Measurements from ENCODE around the gene BHLHA15.

DNA sequence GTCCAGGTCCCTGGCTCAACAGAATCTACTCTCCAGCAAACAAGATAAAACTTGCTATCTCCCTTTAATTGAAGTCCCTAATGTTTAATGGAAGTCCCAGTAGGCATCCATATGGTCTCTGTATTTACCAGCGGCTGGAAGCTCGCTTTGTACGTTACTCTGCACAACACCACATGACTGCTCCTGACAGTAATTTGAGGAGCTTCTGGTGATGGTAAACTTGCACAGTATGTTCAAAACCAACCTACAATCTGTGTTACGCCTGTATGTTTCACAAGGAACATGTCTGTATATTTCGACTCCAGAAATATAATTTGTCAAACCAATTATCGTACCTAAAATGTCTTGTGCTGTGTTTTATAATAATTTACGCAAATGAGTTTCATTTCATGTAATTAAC is 45.2 kb downstream of the BHLHA15 start:
- TF ChIP-seq FOXM1 (IDR thresholded peaks at IDR 0.05; ENCODE audit: borderline replicate concordance) (no peak), BHLHE40 (IDR thresholded peaks at IDR 0.05; ENCODE audit: borderline replicate concordance) (no peak), FOXA1 (IDR thresholded peaks at IDR 0.05) (no peak), ARNT (IDR thresholded peaks at IDR 0.05) (no peak), ZNF384 (IDR thresholded peaks at IDR 0.05) (no peak)
